Measurements from ENCODE around the gene ARMC2. TPM values are rescaled to one million over a fixed set of nuclear protein-coding genes. Genes with fewer than 3 reads are reported as not detected.
"Not testable (repeated sequence)": the region's sequence is repeated elsewhere in the genome, so short reads cannot be mapped to it uniquely, and the experiment has no call there.

Gene ARMC2
- total RNA-seq, 2 experiments from 2014 or later = 4.4 to 7.9 TPM

- no peaks in the 10 kb centered on the region for H3K36me3 Mint-ChIP-seq
- no peak for DNase-seq
- intact Hi-C loops (cut with micrococcal nuclease) = no loop called here
- H3K4me1 Mint-ChIP-seq (ENCODE audit: low read depth) = peaks cover 16% of the 10 kb centered on the region
- CTCF ChIA-PET = no interaction called here
- no peaks in the 10 kb centered on the region for H3K9me3 Mint-ChIP-seq
- H3K4me3 Mint-ChIP-seq = no peak overlapping the region
- POLR2A ChIA-PET = no interaction called here
- no peak overlapping the region for H3K27ac Mint-ChIP-seq
- H3K27me3 Mint-ChIP-seq = no peaks in the 10 kb centered on the region
These were observed 110.9 kb downstream of the ARMC2 start for GRCh38 chr6:108958900-108959770.

GRCh38 chr6:108959972-108960582 lies 111.9 kb downstream of the ARMC2 start:
- Mint-ChIP-seq H3K9me3 (no peaks in the 10 kb centered on the region), H3K36me3 (no peaks in the 10 kb centered on the region), H3K27ac (no peak overlapping the region), H3K4me3 (no peak overlapping the region), H3K4me1 (ENCODE audit: low read depth) (peaks cover 15% of the 10 kb centered on the region), H3K27me3 (no peaks in the 10 kb centered on the region)
- DNase-seq = no peak
- intact Hi-C loops (cut with micrococcal nuclease) = no loop called here
- ChIA-PET POLR2A (no interaction called here), CTCF (interaction anchor here (0.7 kb wide), 1 partner anchor 42 kb away, joined by 3 read pairs; no protein-coding TSS in a partner anchor)

- no peak overlapping the region for H3K4me3 Mint-ChIP-seq
- no peaks in the 10 kb centered on the region for H3K9me3 Mint-ChIP-seq
- no peak for DNase-seq
- H3K27me3 Mint-ChIP-seq = no peaks in the 10 kb centered on the region
- H3K36me3 Mint-ChIP-seq = no peaks in the 10 kb centered on the region
- no peak overlapping the region for H3K27ac Mint-ChIP-seq
- ChIA-PET POLR2A (no interaction called here), CTCF (no interaction called here)
- peaks cover 10% of the 10 kb centered on the region for H3K4me1 Mint-ChIP-seq (ENCODE audit: low read depth)
- intact Hi-C loops (cut with micrococcal nuclease) = no loop called here
These were observed 112.4 kb downstream of the ARMC2 start for GRCh38 chr6:108960601-108961000.

- POLR2A ChIA-PET = no interaction called here
These were observed 112.9 kb downstream of the ARMC2 start for GRCh38 chr6:108961077-108961476.

GRCh38 chr6:108961985-108962384 lies 113.8 kb downstream of the ARMC2 start:
- H3K27me3 Mint-ChIP-seq = no peaks in the 10 kb centered on the region
- intact Hi-C loops (cut with micrococcal nuclease) = no loop called here
- ChIA-PET POLR2A (no interaction called here), CTCF (no interaction called here)
- no peaks in the 10 kb centered on the region for H3K9me3 Mint-ChIP-seq
- no peak overlapping the region for H3K4me3 Mint-ChIP-seq
- no peak overlapping the region for H3K27ac Mint-ChIP-seq
- no peaks in the 10 kb centered on the region for H3K36me3 Mint-ChIP-seq
- DNase-seq = no peak
- H3K4me1 Mint-ChIP-seq (ENCODE audit: low read depth) = peaks cover 7% of the 10 kb centered on the region

More at GRCh38 chr6:108961077-108961476, 112.9 kb downstream of the ARMC2 start:
- no peak for DNase-seq
- CTCF ChIA-PET = interaction anchor here (0.6 kb wide), 1 partner anchor 362 kb away, joined by 3 read pairs; no protein-coding TSS in a partner anchor
- intact Hi-C loops (cut with micrococcal nuclease) = no loop called here
- H3K36me3 Mint-ChIP-seq = no peaks in the 10 kb centered on the region
- peaks cover 7% of the 10 kb centered on the region for H3K4me1 Mint-ChIP-seq (ENCODE audit: low read depth)
- H3K27me3 Mint-ChIP-seq = no peaks in the 10 kb centered on the region
- no peak overlapping the region for H3K4me3 Mint-ChIP-seq
- no peak overlapping the region for H3K27ac Mint-ChIP-seq
- no peaks in the 10 kb centered on the region for H3K9me3 Mint-ChIP-seq

- intact Hi-C loops (cut with micrococcal nuclease) = no loop called here
- ChIA-PET CTCF (no interaction called here), POLR2A (no interaction called here)
- Mint-ChIP-seq H3K27me3 (no peaks in the 10 kb centered on the region), H3K4me1 (ENCODE audit: low read depth) (peaks cover 2% of the 10 kb centered on the region), H3K36me3 (no peaks in the 10 kb centered on the region), H3K4me3 (no peak overlapping the region), H3K9me3 (no peaks in the 10 kb centered on the region), H3K27ac (no peak overlapping the region)
- no peak for DNase-seq
These were observed 118.0 kb downstream of the ARMC2 start for GRCh38 chr6:108966251-108966650.

- intact Hi-C loops (cut with micrococcal nuclease) = no loop called here
- CTCF ChIA-PET = no interaction called here
- peak; percentile 53 for DNase-seq
- H3K4me1 Mint-ChIP-seq (ENCODE audit: low read depth) = peaks cover 2% of the 10 kb centered on the region
- H3K27ac Mint-ChIP-seq = no peak overlapping the region
- no peaks in the 10 kb centered on the region for H3K36me3 Mint-ChIP-seq
- H3K9me3 Mint-ChIP-seq = no peaks in the 10 kb centered on the region
- no peaks in the 10 kb centered on the region for H3K27me3 Mint-ChIP-seq
- no peak overlapping the region for H3K4me3 Mint-ChIP-seq
- POLR2A ChIA-PET = no interaction called here
These were observed 118.9 kb downstream of the ARMC2 start for GRCh38 chr6:108966855-108967755.

GRCh38 chr6:108968325-108969316 lies 120.4 kb downstream of the ARMC2 start:
- intact Hi-C loops (cut with micrococcal nuclease) = no loop called here

GRCh38 chr6:108969776-108970175 lies 121.6 kb downstream of the ARMC2 start:
- no peak for DNase-seq
- H3K4me1 Mint-ChIP-seq (ENCODE audit: low read depth) = peaks cover 2% of the 10 kb centered on the region
- H3K27ac Mint-ChIP-seq = no peak overlapping the region
- ChIA-PET CTCF (no interaction called here), POLR2A (no interaction called here)
- no peak overlapping the region for H3K4me3 Mint-ChIP-seq
- no peaks in the 10 kb centered on the region for H3K27me3 Mint-ChIP-seq
- H3K9me3 Mint-ChIP-seq = no peaks in the 10 kb centered on the region
- intact Hi-C loops (cut with micrococcal nuclease) = no loop called here
- H3K36me3 Mint-ChIP-seq = no peaks in the 10 kb centered on the region

More at GRCh38 chr6:108968325-108969316, 120.4 kb downstream of the ARMC2 start:
- H3K4me1 Mint-ChIP-seq (ENCODE audit: low read depth) = peaks cover 2% of the 10 kb centered on the region
- CTCF ChIA-PET = no interaction called here
- no peaks in the 10 kb centered on the region for H3K9me3 Mint-ChIP-seq
- H3K27me3 Mint-ChIP-seq = no peaks in the 10 kb centered on the region
- POLR2A ChIA-PET = no interaction called here
- H3K36me3 Mint-ChIP-seq = no peaks in the 10 kb centered on the region
- H3K4me3 Mint-ChIP-seq = no peak overlapping the region
- DNase-seq = no peak
- no peak overlapping the region for H3K27ac Mint-ChIP-seq

GRCh38 chr6:108974201-108974600 lies 126.0 kb downstream of the ARMC2 start:
- Mint-ChIP-seq H3K36me3 (peaks cover 11% of the 10 kb centered on the region), H3K27me3 (no peaks in the 10 kb centered on the region), H3K27ac (no peak overlapping the region), H3K4me3 (no peak overlapping the region), H3K4me1 (ENCODE audit: low read depth) (no peaks in the 10 kb centered on the region), H3K9me3 (peaks cover 28% of the 10 kb centered on the region)
- POLR2A ChIA-PET = no interaction called here
- CTCF ChIA-PET = no interaction called here
- intact Hi-C loops (cut with micrococcal nuclease) = no loop called here
- DNase-seq = no peak

GRCh38 chr6:108978638-108979037 lies 130.4 kb downstream of the ARMC2 start:
- Mint-ChIP-seq H3K36me3 (peaks cover 19% of the 10 kb centered on the region), H3K9me3 (peaks cover 39% of the 10 kb centered on the region)
- H3K27me3 Mint-ChIP-seq; H3K27ac Mint-ChIP-seq; H3K4me1 Mint-ChIP-seq (ENCODE audit: low read depth); intact Hi-C loops (cut with micrococcal nuclease); POLR2A ChIA-PET; DNase-seq; CTCF ChIA-PET; H3K4me3 Mint-ChIP-seq: not testable (repeated sequence)
